Measurements from ENCODE around the gene TBC1D22A. TPM values are rescaled to one million over a fixed set of nuclear protein-coding genes. Genes with fewer than 3 reads are reported as not detected.

TBC1D22A gene
- total RNA-seq, 1 donor from 2014 or later, result 24.2 TPM

GRCh38 chr22:46875089-46875488 is 112.6 kb downstream of the TBC1D22A start:
- H4K20me1 ChIP-seq (ENCODE audit: insufficient read depth, low read length), result peaks cover 18% of the 10 kb centered on the region
- H3K27ac Mint-ChIP-seq (ENCODE audit: unreplicated experiment), result no peak overlapping the region
- H3K4me1 ChIP-seq (ENCODE audit: insufficient read depth, low read length), result no peaks in the 10 kb centered on the region
- H3K79me2 ChIP-seq (ENCODE audit: insufficient read depth, low read length), result peaks cover 3% of the 10 kb centered on the region
- H3K4me2 ChIP-seq (ENCODE audit: low read length), result no peak overlapping the region
- no peak overlapping the region for H3K4me3 ChIP-seq (ENCODE audit: insufficient read depth, low read depth, low read length)
- peaks cover 19% of the 10 kb centered on the region for H3K9me3 Mint-ChIP-seq (ENCODE audit: unreplicated experiment)
- no peaks in the 10 kb centered on the region for H3K27me3 Mint-ChIP-seq (ENCODE audit: low read depth, unreplicated experiment)
- FAIRE-seq (no peak), DNase-seq (ENCODE audit: low read depth) (no peak)
- H3K9ac ChIP-seq (ENCODE audit: low read length), result no peak overlapping the region
- H3K9me3 ChIP-seq (ENCODE audit: insufficient read depth, low read depth, low read length), result peaks cover 4% of the 10 kb centered on the region
- H3K36me3 Mint-ChIP-seq (ENCODE audit: low read depth, unreplicated experiment), result peaks cover 25% of the 10 kb centered on the region
- no peak overlapping the region for H3K4me3 Mint-ChIP-seq (ENCODE audit: unreplicated experiment)
- no peaks in the 10 kb centered on the region for H3K27me3 ChIP-seq (ENCODE audit: insufficient read depth, low read length)
- no peaks in the 10 kb centered on the region for H3K36me3 ChIP-seq (ENCODE audit: insufficient read depth, low read length)
- no peaks in the 10 kb centered on the region for H3K4me1 Mint-ChIP-seq (ENCODE audit: low read depth, unreplicated experiment)
- no peak overlapping the region for H3K27ac ChIP-seq (ENCODE audit: low read depth, low read length)
- no peak overlapping the region for H2AFZ ChIP-seq (ENCODE audit: low read depth, low read length)
- no peak for TF ChIP-seq CTCF (IDR thresholded peaks at IDR 0.05; ENCODE audit: insufficient read depth, low read depth, low read length)
- no peak for TF ChIP-seq EZH2 (IDR thresholded peaks at IDR 0.05; ENCODE audit: insufficient read depth, low read length)

- Mint-ChIP-seq H3K9me3 (ENCODE audit: unreplicated experiment) (peaks cover 14% of the 10 kb centered on the region), H3K27me3 (ENCODE audit: low read depth, unreplicated experiment) (no peaks in the 10 kb centered on the region), H3K4me3 (ENCODE audit: unreplicated experiment) (no peak overlapping the region), H3K27ac (ENCODE audit: unreplicated experiment) (no peak overlapping the region), H3K4me1 (ENCODE audit: low read depth, unreplicated experiment) (no peaks in the 10 kb centered on the region), H3K36me3 (ENCODE audit: low read depth, unreplicated experiment) (peaks cover 15% of the 10 kb centered on the region)
- Histone ChIP-seq H3K36me3 (ENCODE audit: insufficient read depth, low read length) (no peaks in the 10 kb centered on the region), H2AFZ (ENCODE audit: low read depth, low read length) (no peak overlapping the region), H3K9me3 (ENCODE audit: insufficient read depth, low read depth, low read length) (peaks cover 4% of the 10 kb centered on the region), H4K20me1 (ENCODE audit: insufficient read depth, low read length) (peaks cover 29% of the 10 kb centered on the region), H3K9ac (ENCODE audit: low read length) (no peak overlapping the region), H3K27me3 (ENCODE audit: insufficient read depth, low read length) (no peaks in the 10 kb centered on the region), H3K79me2 (ENCODE audit: insufficient read depth, low read length) (peaks cover 3% of the 10 kb centered on the region), H3K27ac (ENCODE audit: low read depth, low read length) (no peak overlapping the region), H3K4me2 (ENCODE audit: low read length) (no peak overlapping the region), H3K4me1 (ENCODE audit: insufficient read depth, low read length) (no peaks in the 10 kb centered on the region), H3K4me3 (ENCODE audit: insufficient read depth, low read depth, low read length) (no peak overlapping the region)
- DNase-seq (ENCODE audit: low read depth) (no peak), FAIRE-seq (no peak)
- TF ChIP-seq CTCF (IDR thresholded peaks at IDR 0.05; ENCODE audit: insufficient read depth, low read depth, low read length) (no peak), EZH2 (IDR thresholded peaks at IDR 0.05; ENCODE audit: insufficient read depth, low read length) (no peak)
Observed at GRCh38 chr22:46876357-46876934, 114.0 kb downstream of the TBC1D22A start.

- no peaks in the 10 kb centered on the region for H3K27me3 ChIP-seq (ENCODE audit: insufficient read depth, low read length)
- H3K4me2 ChIP-seq (ENCODE audit: low read length), result no peak overlapping the region
- Mint-ChIP-seq H3K4me1 (ENCODE audit: low read depth, unreplicated experiment) (no peaks in the 10 kb centered on the region), H3K27me3 (ENCODE audit: low read depth, unreplicated experiment) (no peaks in the 10 kb centered on the region), H3K9me3 (ENCODE audit: unreplicated experiment) (peaks cover 3% of the 10 kb centered on the region), H3K27ac (ENCODE audit: unreplicated experiment) (no peak overlapping the region), H3K4me3 (ENCODE audit: unreplicated experiment) (no peak overlapping the region), H3K36me3 (ENCODE audit: low read depth, unreplicated experiment) (peaks cover 7% of the 10 kb centered on the region)
- no peaks in the 10 kb centered on the region for H3K9me3 ChIP-seq (ENCODE audit: insufficient read depth, low read depth, low read length)
- H3K4me1 ChIP-seq (ENCODE audit: insufficient read depth, low read length), result no peaks in the 10 kb centered on the region
- FAIRE-seq, result no peak
- no peaks in the 10 kb centered on the region for H3K36me3 ChIP-seq (ENCODE audit: insufficient read depth, low read length)
- no peak overlapping the region for H3K4me3 ChIP-seq (ENCODE audit: insufficient read depth, low read depth, low read length)
- H4K20me1 ChIP-seq (ENCODE audit: insufficient read depth, low read length), result peaks cover 44% of the 10 kb centered on the region
- H3K79me2 ChIP-seq (ENCODE audit: insufficient read depth, low read length), result peaks cover 3% of the 10 kb centered on the region
- no peak overlapping the region for H2AFZ ChIP-seq (ENCODE audit: low read depth, low read length)
- H3K9ac ChIP-seq (ENCODE audit: low read length), result no peak overlapping the region
- no peak overlapping the region for H3K27ac ChIP-seq (ENCODE audit: low read depth, low read length)
- no peak for DNase-seq (ENCODE audit: low read depth)
- TF ChIP-seq CTCF (IDR thresholded peaks at IDR 0.05; ENCODE audit: insufficient read depth, low read depth, low read length), result no peak
Observed at GRCh38 chr22:46878191-46878948, 115.9 kb downstream of the TBC1D22A start.

All from astrocyte (in vitro differentiated cells and primary cell).